ENCODE data around the gene AGBL1.

The AGBL1 gene

DNA sequence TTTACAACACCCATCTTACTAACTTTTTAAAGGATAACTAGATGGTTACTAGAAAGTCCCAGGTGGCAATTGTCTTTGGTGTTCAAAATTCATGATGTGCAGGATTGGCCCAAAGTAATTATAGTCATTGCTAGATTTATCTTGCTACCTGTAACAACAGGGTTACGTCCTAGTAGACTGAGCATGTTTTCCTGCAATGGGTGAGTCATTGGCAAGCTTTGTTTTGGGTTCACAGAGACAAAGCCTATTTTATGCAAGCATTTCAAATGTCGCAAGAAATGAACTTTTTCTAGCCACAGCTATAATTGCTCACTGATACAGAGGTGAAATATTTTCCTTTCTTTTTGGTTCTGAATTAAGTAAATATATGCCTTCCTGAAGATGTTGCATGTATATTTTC, 267.6 kb downstream of the AGBL1 start:
- TF ChIP-seq, protein P1, sequence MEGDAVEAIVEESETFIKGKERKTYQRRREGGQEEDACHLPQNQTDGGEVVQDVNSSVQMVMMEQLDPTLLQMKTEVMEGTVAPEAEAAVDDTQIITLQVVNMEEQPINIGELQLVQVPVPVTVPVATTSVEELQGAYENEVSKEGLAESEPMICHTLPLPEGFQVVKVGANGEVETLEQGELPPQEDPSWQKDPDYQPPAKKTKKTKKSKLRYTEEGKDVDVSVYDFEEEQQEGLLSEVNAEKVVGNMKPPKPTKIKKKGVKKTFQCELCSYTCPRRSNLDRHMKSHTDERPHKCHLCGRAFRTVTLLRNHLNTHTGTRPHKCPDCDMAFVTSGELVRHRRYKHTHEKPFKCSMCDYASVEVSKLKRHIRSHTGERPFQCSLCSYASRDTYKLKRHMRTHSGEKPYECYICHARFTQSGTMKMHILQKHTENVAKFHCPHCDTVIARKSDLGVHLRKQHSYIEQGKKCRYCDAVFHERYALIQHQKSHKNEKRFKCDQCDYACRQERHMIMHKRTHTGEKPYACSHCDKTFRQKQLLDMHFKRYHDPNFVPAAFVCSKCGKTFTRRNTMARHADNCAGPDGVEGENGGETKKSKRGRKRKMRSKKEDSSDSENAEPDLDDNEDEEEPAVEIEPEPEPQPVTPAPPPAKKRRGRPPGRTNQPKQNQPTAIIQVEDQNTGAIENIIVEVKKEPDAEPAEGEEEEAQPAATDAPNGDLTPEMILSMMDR (IDR thresholded peaks at IDR 0.05; ENCODE audit: control extremely low read depth, extremely low read depth, low read depth, missing control alignments): no peak
- POLR2A ChIA-PET: no interaction called here
- no peak for DNase-seq (ENCODE audit: extremely low spot score)
- CTCF ChIA-PET: interaction anchor here (1.5 to 1.7 kb wide), 3 partner anchors 8 to 11 kb away, joined by 3 to 5 read pairs (median 4); no protein-coding TSS in a partner anchor

GRCh38 chr15:86349565-86349964, 269.9 kb downstream of the AGBL1 start:
- ChIA-PET CTCF (no interaction called here), POLR2A (no interaction called here)
- DNase-seq (ENCODE audit: extremely low spot score): no peak
- TF ChIP-seq, protein P1 (IDR thresholded peaks at IDR 0.05; ENCODE audit: control extremely low read depth, extremely low read depth, low read depth, missing control alignments): no peak

DNA sequence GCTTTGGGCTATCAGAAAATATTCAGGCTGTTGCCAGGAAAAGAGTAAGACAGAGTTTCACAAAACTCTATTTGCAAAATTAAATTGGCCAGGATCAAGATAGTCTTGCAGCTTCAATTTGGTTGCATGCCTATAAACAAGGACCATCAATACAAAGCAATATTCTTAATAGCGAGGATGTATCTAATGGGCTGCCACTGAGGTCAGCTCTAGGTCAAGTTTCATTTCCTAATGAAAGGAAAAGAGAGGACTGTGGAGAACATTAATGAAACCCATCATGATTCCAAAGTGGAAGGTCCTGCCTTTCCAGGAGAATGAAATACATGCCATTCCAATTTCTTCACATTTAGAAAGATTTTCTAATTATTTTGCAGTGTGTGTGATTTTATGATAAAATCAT, 273.5 kb downstream of the AGBL1 start:
- ChIA-PET CTCF (no interaction called here), POLR2A (no interaction called here)
- TF ChIP-seq, protein P1 (IDR thresholded peaks at IDR 0.05; ENCODE audit: control extremely low read depth, extremely low read depth, low read depth, missing control alignments): no peak
- DNase-seq (ENCODE audit: extremely low spot score): no peak

DNA sequence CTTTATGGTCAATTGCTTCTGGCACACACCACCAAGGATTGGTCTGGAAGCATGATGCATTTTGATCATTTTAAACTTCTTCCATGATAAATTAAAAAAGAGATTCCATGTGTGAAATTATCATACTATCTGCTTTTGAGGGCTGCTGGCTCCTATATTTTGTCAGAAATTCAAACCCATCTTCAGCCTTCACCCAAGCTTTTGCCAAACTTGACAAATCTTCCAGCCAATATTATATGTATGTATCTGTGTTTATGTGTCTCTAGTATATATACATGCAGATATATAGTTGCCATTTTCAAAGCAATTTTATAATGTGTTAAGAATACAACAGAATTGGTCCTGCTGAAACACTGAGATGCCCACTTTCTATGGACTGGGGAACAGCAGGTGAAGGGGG, 275.7 kb downstream of the AGBL1 start:
- ChIA-PET CTCF (interaction anchor here (2.1 kb wide), 1 partner anchor 9 kb away, joined by 4 read pairs; no protein-coding TSS in a partner anchor), POLR2A (no interaction called here)
- no peak for DNase-seq (ENCODE audit: extremely low spot score)
- TF ChIP-seq, protein P1 (IDR thresholded peaks at IDR 0.05; ENCODE audit: control extremely low read depth, extremely low read depth, low read depth, missing control alignments): no peak

DNA sequence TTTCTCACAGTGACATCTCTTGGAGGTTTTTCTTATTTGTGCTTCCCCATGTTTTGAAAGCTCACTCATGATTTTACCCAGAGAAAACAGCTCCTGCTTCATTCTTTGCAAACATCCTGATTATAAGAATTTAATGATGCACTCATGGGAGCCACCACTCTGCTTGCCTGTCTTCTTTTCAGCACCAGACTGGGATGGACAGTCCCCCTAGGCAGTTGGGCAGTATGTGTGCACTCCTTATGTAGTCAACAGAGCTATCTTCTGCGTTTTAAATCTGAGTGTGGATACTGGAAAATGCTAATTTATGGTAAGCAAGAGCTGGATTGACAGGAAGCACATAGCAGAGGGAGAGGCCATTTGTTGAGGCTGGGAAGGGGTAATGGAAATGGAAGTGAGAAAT, 276.1 kb downstream of the AGBL1 start:
- TF ChIP-seq, protein P1 (IDR thresholded peaks at IDR 0.05; ENCODE audit: control extremely low read depth, extremely low read depth, low read depth, missing control alignments): no peak
- DNase-seq (ENCODE audit: extremely low spot score): no peak
- CTCF ChIA-PET: interaction anchor here (2.1 kb wide), 1 partner anchor 9 kb away, joined by 4 read pairs; no protein-coding TSS in a partner anchor
- POLR2A ChIA-PET: no interaction called here

DNA sequence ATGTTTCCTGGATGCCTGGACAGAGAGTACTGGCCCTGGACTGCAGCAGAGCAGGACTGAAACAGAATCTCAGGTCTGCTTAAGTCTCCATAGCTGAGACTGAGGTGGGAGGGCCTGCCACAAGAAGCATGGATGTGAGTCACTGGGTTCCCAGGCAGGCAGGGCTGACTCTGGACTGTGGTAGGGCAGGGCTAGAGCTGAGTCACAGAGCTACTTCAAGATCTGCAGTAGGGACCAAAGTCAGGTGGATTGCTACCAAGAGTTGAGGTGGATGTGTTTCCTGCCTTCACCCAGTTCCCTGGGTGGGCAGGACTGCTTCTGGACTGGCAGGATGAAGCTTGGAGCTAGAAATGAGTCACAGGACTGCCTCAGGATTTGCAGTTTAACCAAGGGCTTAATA, 282.9 kb downstream of the AGBL1 start:
- POLR2A ChIA-PET: no interaction called here
- no peak for DNase-seq (ENCODE audit: extremely low spot score)
- CTCF ChIA-PET: no interaction called here
- TF ChIP-seq, protein P1 (IDR thresholded peaks at IDR 0.05; ENCODE audit: control extremely low read depth, extremely low read depth, low read depth, missing control alignments): no peak

- DNase-seq (ENCODE audit: extremely low spot score): no peak
- TF ChIP-seq, protein P1 (IDR thresholded peaks at IDR 0.05; ENCODE audit: control extremely low read depth, extremely low read depth, low read depth, missing control alignments): no peak
- ChIA-PET POLR2A (no interaction called here), CTCF (no interaction called here)
These were observed 293.5 kb downstream of the AGBL1 start for GRCh38 chr15:86373147-86373546.

All from GM10248 (cell line).